RPMI8226 (cell line): ENCODE measurements around the gene ZNF600.
"Not testable (repeated sequence)": the region's sequence is repeated elsewhere in the genome, so short reads cannot be mapped to it uniquely, and the experiment has no call there.

Source experiments
- DNase-seq: peaks from one replicate; pipeline ENCODE4 v3.0.0-alpha.2; 2015

ZNF600 gene

GRCh38 chr19:52786464-52787354 lies at the start of gene ZNF600:
Gene ZNF600 (minus strand): TSS chr19:52786791. CDS start chr19:52778888, 7,903 bp downstream.
- peak; percentile 93 for DNase-seq

- not testable (repeated sequence) for DNase-seq
Measured at GRCh38 chr19:52834289-52834688, 47.7 kb upstream of the ZNF600 start.

- not testable (repeated sequence) for DNase-seq
Measured at GRCh38 chr19:52833541-52833940, 47.0 kb upstream of the ZNF600 start.

- DNase-seq, result not testable (repeated sequence)
Measured at GRCh38 chr19:52829866-52830265, 43.3 kb upstream of the ZNF600 start.

GRCh38 chr19:52825765-52826164 lies 39.2 kb upstream of the ZNF600 start:
- DNase-seq, result no peak

GRCh38 chr19:52823676-52824075 lies 37.1 kb upstream of the ZNF600 start:
- no peak for DNase-seq

GRCh38 chr19:52821204-52821960 lies 34.8 kb upstream of the ZNF600 start, which contains the start of gene ZNF28:
Gene ZNF28 (minus strand): TSS chr19:52821633. CDS start chr19:52817958, 3,675 bp downstream.
- peak; percentile 68 for DNase-seq

GRCh38 chr19:52820472-52821203 lies 34.0 kb upstream of the ZNF600 start:
- peak; percentile 25 for DNase-seq

GRCh38 chr19:52809801-52810200 lies 23.2 kb upstream of the ZNF600 start:
- no peak for DNase-seq

GRCh38 chr19:52799950-52800640 lies 13.5 kb upstream of the ZNF600 start:
- not testable (repeated sequence) for DNase-seq

- no peak for DNase-seq
Measured at GRCh38 chr19:52789440-52789839, 2.8 kb upstream of the ZNF600 start.

GRCh38 chr19:52786078-52786463 lies 520 bp downstream of the ZNF600 start:
- no peak for DNase-seq

- no peak for DNase-seq
Measured at GRCh38 chr19:52785506-52785905, 1.1 kb downstream of the ZNF600 start.

GRCh38 chr19:52782864-52783263 lies 3.7 kb downstream of the ZNF600 start:
- not testable (repeated sequence) for DNase-seq

GRCh38 chr19:52778811-52779210 lies 7.8 kb downstream of the ZNF600 start:
- DNase-seq, result no peak

GRCh38 chr19:52756447-52756846 lies 30.1 kb downstream of the ZNF600 start:
- not testable (repeated sequence) for DNase-seq

GRCh38 chr19:52749780-52750179 lies 36.8 kb downstream of the ZNF600 start:
- no peak for DNase-seq

GRCh38 chr19:52748336-52748950 lies 38.1 kb downstream of the ZNF600 start:
- peak; percentile 49 for DNase-seq

- not testable (repeated sequence) for DNase-seq
Measured at GRCh38 chr19:52745919-52746318, 40.7 kb downstream of the ZNF600 start.

- no peak for DNase-seq
Measured at GRCh38 chr19:52743091-52743490, 43.5 kb downstream of the ZNF600 start.

- DNase-seq, result no peak
Measured at GRCh38 chr19:52742516-52742915, 44.1 kb downstream of the ZNF600 start.

GRCh38 chr19:52741951-52742485 lies 44.6 kb downstream of the ZNF600 start:
- no peak for DNase-seq
